Glomerular endothelial cell (primary cell): ENCODE results near the gene ISCA1. TPM values are rescaled to one million over a fixed set of nuclear protein-coding genes. Genes with fewer than 3 reads are reported as not detected.

Experiments
- DNase-seq: peaks from one replicate; pipeline ENCODE4 v3.0.0-alpha.2; 2011; ENCODE audit warnings: low read depth, low spot score; ENCODE audit errors: extremely low read depth
- total RNA-seq: library from RNA; depleted of rRNA; stranded (reverse); fragments of >200 nt; gene quantifications from 2 replicates; pipeline ENCODE4 v1.2.3, GENCODE V29; 2015

ISCA1 gene
- total RNA-seq, 1 donor from 2014 or later, result 28.9 TPM

DNA sequence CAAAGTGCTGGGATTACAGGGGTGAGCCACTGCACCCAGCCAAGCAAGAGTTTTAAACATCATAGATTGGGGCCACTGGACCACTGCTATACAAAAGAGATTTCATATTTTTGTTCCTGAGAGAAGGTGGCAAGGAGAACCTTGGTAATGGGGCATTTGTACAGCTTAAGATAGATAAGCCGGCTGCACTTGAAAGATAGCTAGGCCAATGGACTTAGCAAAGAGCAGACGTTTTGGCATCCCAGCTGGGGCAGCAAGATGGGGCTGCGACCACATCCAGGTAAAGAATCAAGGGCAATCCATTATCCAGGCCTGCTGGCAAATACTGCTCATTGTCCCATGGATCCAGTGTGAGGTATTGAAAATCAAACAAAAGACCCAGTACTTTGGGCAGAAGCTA is 3.9 kb upstream of the ISCA1 start:
- DNase-seq, result no peak

DNA sequence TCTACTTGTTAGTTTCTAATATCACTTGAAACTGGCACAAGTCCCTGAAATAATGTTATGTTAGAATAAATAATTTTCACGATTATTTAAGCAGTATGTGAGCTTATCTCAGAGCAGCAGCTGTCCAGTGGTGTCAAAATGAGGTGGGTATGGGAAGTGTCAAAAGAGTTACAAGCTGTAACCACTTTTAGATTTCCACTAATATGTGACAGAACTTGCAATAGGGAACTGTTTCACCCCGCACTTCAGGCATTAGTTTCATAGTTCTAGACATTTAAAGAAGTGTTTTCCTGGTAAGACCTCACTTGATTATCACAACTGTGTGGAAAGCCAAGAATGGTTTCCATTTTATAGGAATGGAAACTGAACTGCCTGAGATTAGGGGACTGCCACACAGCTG is 2.9 kb upstream of the ISCA1 start:
- no peak for DNase-seq

DNA sequence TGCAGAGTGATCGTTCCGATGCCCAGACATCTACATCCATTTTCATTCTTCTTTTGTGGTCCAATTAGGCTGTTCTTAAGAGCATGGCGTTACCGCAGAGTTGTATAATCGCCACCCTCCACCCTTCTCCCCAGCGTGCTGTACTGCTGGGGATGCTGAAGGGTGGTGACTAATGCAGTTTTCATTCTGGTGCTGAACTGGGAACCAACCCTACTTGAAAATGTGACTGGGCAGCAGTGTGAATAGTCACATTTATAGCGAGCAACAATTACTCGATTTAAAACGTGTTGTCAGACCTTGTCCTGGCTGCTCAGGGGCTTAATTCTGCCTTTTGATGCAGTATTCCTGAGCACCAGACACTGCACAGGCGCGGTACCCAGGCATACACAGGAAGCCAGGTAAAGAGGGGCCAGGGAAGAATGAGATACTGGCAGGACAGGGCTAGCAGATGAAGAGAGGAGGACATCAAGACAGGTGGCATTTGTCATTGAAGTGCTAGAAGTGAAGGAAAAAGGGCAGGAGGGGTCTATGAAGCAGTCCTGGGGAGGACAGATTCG is 719 bp upstream of the ISCA1 start:
- peak; percentile 29 for DNase-seq

DNA sequence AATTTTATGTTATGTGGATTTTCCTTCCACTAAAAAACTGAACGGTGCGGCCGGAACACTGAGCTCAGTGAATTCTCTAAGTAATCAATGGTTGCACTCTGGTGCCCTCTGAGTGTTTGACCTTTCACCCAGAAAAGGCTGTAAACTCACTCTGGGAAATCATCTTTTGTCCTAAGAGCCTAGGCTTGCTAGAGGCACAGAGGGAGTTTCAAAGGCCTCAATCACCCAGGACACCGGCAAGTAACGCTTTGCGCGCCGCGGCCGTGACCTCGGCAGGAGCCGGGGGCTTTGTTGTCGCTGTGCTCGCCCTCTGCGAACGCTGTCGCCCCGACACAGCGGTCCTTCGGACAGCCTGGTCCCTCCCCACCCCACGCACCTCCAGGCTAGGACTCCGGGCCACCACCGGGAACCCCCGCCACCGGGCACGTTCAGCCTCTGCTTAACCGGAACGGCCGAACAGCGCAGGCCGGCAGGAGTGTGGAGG is 703 bp downstream of the ISCA1 start:
- no peak for DNase-seq

DNA sequence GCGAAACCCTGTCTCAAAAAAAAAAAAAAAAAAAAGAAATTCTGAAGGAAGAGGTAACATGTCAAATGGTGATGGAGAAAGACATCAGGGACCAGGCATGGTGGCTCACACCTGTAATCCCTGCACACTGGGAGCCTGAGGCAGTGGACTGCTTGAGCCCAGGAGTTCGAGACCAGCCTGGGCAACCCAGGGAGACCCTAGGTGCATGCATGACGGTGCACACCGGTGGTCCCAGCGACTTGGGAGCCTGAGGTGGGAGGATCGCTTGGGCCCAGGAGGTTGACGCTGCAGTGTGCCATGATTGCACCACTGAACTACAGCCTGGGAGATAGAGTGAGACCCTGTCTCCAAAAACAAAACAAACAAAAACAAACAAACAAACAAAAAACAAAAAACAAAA is 1.8 kb downstream of the ISCA1 start:
- no peak for DNase-seq

DNA sequence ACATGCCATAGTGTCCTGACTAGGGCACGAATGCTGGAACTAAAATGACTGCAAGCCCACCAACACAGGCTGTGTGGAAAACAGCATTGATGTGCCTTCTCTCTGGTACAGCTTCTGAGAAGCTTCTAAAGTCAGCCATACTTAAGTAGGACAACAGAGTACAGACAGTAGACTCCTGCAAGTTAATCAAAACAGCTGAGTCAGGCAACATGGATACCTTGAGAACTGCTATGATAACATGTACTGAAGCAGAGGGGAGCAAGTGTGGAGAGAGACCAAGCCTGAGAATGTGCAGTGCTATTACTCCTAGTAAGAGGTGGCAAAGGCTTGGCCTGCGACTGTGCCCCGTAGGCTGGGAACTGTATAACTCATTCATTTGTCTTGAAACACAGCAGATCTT is 2.5 kb downstream of the ISCA1 start:
- no peak for DNase-seq

DNA sequence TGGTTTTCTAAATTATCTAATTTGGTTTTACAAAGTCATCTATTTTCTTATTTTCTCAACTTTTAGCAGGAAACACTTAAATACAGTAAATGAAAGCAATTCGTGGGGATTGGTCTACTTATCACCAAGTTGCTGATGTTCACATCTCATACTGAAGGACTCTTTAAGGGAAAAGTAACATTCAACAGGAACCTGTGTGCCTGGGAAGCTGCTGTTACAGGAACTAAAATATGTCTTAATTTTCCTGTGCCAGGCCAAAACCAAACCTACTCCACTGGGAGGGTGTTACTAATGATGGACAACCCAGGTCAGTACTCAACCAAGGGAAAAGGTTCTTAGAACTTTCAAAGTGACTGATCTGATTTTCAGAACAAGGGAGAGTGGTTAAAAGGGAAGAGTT is 5.3 kb downstream of the ISCA1 start:
- no peak for DNase-seq

DNA sequence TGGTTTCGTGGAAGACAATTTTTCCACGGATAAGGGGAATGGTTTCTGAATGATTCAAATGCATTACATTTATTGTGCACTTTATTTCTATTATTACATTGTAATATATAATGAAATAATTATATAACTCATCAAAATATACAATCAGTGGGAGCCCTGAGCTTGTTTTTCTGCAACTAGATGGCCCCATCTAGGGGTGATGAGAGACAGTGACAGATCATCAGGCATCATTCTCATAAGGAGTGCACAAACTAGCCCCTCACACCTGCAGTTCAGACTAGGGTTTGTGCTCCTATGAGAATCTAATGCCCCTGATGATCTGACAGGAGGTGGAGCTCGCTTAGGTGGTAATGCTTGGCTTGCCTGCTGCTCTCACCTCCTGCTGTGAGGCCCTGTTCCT is 6.4 kb downstream of the ISCA1 start:
- no peak for DNase-seq

DNA sequence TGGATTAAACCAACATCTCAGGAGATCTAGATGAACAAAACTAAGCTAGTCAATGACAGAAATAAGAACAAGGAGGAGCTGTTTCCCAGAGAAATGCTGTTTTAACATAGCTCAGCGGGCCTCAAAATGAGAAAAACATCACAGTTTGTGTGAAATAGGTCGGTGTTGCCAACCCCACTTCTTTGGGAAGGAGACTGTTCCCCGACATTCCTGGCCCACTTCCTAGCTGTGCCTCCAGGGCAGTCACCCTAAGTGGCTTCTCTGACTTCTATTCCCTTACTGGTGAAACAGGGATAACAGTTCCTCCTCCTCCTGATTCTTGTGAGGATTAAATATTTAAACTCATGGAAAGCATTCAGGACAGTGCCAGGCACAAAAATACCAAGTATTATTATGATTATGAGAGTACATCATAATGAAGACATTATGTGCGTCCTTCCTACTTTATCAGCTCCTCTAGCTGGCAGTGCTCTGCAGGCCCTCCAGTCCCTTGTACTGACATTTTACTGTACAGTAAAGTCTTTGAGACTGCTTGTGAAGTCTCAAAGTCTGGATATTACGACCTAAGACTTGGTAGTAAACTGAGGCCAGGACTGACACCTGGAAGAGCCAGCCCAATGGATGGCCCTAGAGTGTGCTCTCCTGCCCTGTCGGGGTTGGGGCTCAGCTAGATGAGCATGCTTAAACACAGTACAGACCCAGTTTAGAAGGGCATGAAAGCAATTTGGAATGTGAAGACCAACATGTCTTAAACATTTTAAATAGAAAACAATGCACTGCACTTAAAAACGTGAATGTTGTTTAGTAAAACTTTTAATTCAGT is 7.3 kb downstream of the ISCA1 start:
- DNase-seq, result no peak

DNA sequence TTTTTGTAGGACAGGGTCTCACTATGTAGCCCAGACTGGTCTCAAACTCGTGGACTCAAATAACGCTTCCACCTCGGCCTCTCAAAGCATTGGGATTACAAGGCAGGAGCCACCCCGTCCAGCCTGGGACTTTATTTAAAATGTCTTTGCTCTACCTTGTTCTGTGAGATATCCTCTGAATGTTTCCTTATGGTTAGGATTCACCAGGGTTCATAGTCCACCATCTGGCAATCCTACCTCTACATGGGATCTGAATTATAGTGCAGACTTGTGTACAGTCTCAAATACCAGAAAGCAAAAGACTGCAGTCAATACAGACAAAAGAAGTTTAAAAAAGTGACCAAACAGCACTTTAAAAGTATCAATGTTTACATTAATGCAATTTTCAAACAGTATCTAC is 10.1 kb downstream of the ISCA1 start:
- DNase-seq, result no peak

DNA sequence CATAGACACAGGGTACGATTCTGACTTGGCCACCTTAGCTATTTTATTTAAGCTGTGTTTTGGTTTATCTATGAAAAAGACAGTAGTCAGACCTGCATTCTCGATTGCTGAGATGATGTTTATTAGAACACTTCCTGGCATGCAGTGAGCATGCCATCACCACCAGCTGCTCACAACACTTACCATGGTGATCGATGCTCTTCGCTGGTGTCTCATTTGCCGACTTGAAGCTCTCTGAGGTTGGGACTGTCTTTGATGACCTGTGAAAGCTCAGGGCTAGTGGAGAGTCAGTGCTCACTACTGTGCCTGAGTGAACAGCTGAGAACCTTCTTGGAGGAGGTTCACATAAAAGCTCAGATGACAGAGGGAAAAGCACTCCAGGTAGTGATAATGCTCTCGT is 18.5 kb downstream of the ISCA1 start:
- DNase-seq, result no peak

DNA sequence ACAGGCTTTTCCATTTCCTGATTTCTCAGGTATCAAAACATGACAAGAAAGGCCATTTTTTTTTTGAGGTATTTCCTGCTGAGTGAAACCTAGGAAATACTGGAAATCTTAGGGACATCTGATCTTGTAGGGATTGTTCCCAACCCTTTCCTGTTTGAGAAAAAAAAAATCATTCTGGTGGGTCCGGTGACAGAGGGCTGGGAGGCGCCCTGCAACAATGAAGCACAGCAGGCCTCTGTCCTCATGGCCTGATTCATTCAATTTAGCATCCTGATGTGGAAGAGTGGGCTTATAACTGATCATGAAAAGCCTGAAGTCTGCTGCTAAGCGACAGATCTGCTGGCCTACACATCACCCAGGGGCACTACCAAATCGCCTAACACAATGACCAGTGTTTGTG is 19.8 kb downstream of the ISCA1 start:
- no peak for DNase-seq

DNA sequence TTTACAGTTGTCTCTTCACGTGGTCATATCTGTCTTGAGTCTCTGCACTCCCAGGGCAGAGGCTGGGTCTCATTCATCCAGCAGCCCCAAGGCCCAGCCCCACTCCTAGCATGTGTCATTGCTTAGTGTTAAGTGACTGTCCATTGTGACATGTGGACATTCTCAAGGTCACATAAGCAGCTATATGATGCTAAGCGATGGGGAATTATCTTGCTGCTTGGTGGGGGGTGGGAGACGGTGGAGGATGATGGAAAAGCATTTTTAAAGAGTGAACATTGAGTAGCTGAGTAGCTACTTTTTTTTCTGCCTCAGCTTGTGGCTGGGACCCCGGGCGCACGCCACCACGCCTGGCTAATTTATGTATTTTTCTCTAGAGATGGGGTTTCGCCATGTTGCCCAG is 22.8 kb downstream of the ISCA1 start, which contains the start of gene C9orf153:
Gene C9orf153, minus strand, starts transcription at position 101 of the 400 bp plus-strand sequence. CDS start 30,054 bp downstream, outside the sequence.
- no peak for DNase-seq

DNA sequence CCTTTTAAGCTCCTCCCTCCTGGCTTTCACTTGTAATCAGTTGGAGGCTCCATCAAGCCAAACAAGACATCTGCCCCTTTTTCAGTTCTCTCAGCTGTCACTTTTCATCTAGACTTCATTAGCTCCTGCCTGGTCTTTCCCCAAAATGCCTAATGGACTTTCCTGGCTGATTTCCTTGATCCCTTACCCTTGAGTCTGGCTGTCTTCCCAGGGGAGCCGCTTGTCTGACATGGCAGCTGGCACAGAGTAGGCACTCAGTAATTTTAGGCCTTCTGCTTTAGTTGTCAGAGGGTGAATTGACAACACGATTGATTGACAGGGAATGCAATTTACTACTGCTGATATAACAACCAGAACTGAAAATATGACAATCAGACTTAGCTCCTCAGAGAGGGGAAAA is 24.9 kb downstream of the ISCA1 start:
- no peak for DNase-seq

DNA sequence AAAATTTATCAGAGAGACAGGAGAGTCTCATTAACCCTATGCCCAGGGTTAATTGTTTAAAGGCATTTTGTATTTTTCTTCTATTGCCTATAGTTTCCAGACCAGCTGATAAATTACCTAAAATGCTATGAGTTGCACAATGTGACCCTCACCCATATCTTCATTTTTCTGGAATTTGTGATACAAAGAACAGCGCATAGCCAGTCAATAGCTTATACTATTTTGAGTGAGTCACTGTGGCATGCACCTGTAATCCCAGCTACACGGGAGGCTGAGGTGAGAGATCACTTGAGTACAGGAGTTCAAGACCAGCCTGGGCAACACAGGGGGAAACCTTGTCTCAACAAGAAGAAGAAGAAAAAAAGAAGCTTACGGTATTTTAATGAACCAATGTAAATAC is 25.7 kb downstream of the ISCA1 start:
- DNase-seq, result no peak

DNA sequence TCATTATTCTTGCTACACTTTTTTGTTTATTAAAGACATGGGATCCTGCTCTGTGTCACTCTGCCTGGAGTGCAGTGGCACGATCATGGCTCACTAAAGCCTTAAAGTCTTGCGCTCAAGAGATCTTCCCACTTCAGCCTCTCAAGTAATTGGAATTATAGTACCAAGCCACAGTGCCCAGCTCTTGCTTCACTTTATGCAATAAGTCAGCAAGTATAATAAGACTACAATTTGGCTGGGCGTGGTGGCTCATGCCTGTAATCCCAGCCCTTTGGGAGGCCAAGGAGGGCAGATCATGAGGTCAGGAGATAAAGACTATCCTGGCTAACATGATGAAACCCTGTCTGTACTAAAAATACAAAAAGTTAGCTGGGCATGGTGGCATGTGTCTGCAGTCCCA is 28.8 kb downstream of the ISCA1 start:
- no peak for DNase-seq

DNA sequence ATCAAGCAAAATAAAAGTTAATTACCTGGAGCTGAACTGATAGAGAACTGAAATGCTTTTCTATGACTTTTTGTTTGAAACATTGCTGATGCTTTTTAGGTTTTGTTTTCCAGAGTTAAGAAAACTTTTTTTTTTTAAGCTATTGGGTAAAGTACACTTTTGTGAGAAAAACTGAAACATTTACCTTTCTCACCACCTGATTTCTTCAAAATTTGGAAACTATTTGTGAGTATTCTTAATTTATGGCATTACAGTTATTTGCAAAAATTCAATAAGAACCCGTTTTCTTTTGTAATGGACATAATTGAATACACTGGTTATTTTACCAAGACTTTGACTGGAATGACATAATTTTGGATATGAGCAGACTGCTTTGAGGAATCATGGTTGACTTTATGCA is 29.5 kb downstream of the ISCA1 start:
- DNase-seq, result no peak

DNA sequence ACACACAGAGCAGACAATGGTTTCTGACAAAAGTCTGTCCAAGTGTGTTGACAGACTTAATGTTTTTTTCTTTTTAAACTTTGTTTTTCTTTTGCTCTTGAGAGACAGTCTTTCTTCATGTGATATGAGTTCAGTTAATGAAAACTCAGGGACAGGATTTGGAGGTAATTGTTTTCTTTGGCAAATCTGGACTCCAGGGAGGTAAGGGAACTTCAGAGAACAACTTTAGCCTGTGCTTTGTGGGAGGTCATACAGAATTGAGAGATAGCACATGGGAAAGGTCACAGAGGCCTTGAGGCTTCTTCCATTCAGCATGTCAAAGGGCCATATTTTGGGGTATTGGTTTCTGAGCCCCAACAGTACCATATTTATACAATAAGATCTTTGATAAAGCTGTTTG is 32.2 kb downstream of the ISCA1 start:
- no peak for DNase-seq

DNA sequence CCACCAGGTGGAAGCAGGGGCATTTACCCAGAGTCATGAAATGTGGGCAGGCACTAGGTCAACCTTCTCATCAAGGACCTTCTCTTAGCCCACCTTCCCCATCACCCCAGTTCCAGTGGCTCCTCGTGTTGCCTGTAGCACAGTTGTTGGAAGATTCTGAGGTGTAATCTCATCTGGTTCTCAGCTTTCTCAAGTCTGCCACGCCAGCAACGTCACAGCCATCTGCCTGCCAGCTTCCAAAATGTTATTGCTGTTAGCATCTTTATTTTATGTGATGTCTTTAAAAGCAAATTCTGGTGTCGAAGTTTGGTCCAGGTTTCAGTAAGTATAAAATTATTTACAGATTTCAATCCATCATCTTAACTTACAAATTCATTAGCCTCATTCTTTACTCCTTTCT is 33.6 kb downstream of the ISCA1 start:
- no peak for DNase-seq

DNA sequence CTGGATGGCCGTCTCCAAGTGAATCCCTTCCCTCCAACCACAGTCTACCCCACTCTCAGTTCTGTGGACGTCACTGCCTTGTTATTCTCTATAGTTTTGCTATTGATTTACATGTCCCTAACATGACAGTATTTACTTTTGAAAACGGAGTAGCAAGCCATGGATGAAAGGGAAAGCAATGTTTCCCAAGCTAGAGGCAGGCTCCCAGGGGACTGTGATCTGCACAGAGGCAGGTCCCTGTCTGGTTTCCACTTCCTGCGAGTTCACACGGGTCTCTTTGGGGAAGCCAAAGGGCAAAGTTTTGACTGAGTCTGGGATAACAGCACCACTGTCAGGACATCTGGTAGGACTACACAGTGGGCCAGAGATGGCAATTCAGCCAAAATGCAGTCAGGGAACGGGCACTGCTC is 35.6 kb downstream of the ISCA1 start:
- no peak for DNase-seq

DNA sequence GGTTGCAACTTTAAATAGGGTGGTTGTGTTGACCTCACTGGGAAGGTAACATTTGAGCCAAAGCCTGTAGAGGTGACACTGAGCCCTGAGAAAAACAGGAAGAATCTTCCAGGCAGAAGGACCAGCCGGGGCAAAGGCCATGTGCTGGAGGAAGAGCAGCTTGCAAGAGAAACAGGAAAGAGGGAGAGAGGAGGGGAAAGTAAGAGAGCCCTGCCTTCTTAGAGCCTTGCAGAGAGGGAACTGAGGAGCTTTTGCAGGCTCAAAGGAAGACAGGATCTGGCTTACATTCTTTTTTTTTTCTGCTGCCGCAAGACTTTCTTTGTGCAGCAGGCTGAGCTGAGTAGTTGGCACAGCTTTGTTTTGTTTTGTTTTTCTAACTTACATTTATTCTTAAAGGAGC is 40.3 kb downstream of the ISCA1 start:
- DNase-seq, result no peak

DNA sequence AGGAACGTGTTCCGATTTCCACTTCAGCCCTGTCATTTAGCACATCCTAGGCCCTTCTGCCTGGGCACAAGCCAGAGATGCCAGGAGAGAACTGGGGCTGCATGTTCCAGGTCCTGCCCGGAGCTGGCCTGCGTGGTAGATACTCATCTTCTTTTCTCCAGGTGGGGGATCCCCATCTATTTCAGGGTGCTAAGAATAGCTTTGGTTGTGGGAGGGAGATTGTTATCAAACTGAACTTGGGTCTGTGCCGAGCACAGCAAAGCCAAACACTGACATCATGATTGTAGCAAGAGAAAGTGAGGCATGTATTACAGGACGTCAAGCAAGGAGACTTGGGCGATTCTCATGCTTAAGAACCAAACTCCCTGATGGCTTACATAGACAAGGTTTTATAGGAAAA is 41.1 kb downstream of the ISCA1 start:
- DNase-seq, result no peak
